Peyer's patch (tissue), 4 donors: ENCODE measurements around the gene DRAM1. TPM values are rescaled to one million over a fixed set of nuclear protein-coding genes. Genes with fewer than 3 reads are reported as not detected.
"Not testable (repeated sequence)": the region's sequence is repeated elsewhere in the genome, so short reads cannot be mapped to it uniquely, and the experiment has no call there.

Experiments
- DNase-seq, 3 donors: peaks; one replicate each; pipeline ENCODE4 v3.0.0-alpha.2; 2017 to 2019
- H3K27ac ChIP-seq, 4 donors: fragments of 200-600 bp; sonication (generic); one replicate each; pipeline ENCODE4 v1.5.1; 2016 to 2019
- H3K27me3 ChIP-seq, 2 donors: fragments of 200-600 bp; sonication (generic); one replicate each; pipeline ENCODE4 v1.5.1; 2019
- H3K36me3 ChIP-seq, 3 donors: fragments of 200-600 bp; sonication (generic); one replicate each; pipeline ENCODE4 v1.5.1; 2016 to 2019
- H3K4me1 ChIP-seq, 4 donors: fragments of 200-600 bp; sonication (generic); one replicate each; pipeline ENCODE4 v1.5.1; 2016 to 2019
- H3K4me3 ChIP-seq, 4 donors: fragments of 200-600 bp; sonication (generic); 1 replicate in 3 of 4; 2 replicates in 1 of 4; pipeline ENCODE4 v1.5.1; 2016 to 2019; ENCODE audit warnings: mild to moderate bottlenecking in 1 of 4
- H3K9me3 ChIP-seq, 4 donors: fragments of 200-600 bp; sonication (generic); one replicate each; pipeline ENCODE4 v1.5.1; 2016 to 2019; ENCODE audit warnings: mild to moderate bottlenecking in 1 of 4
- POLR2A ChIP-seq, 2 donors: fragments of 450-650 bp; IDR thresholded peaks; one replicate each; pipeline ENCODE4 v1.5.1; 2017; ENCODE audit warnings: antibody characterized with exemption in 2 of 2, mild to moderate bottlenecking in 2 of 2, moderate library complexity in 2 of 2
- total RNA-seq, 4 donors: library from RNA; depleted of rRNA; stranded (reverse); fragments of >200 nt; gene quantifications; one replicate each; pipeline ENCODE4 v1.1.0, GENCODE V29; 2016
- TF ChIP-seq, protein P1 (sequence below), 6 experiments: fragments of 450-650 bp in 4 of 6; fragments of 200-600 bp in 2 of 6; sonication (generic) in 1 of 6; IDR thresholded peaks; one replicate each; pipeline ENCODE4 v1.5.1; 2017 to 2019; ENCODE audit warnings: antibody characterized with exemption in 6 of 6, mild to moderate bottlenecking in 3 of 6, moderate library complexity in 1 of 6

DRAM1 gene
- total RNA-seq, 4 donors from 2014 or later = 3.2 to 7.4 (median 5.7) TPM

DNA sequence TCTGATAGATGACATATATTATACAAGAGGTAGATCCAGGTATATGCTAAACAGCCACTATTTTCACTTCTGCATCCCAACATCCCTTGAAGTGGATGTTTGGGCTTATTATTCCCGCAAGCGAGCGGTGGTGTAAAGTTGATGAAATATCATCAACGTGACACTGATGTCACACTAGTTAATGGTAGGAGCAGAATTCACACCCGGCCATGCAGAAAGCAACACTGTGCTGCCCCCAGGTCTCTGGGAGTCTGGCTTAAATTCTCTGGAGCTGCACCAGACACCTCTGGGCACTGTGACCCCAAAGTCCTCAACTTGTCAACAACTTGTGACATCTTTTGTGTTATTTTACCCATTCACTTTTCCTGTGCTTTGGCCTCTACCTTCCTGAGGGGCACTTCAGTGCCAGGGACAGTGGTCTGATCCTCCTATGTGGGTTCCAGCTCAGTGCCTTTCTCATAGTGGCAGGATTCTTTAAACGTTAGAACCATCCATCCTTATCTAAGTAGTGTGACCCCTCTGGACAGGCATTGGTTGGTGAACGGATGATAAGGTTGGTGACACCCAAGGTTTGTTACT, 952 bp downstream of the DRAM1 start:
- Histone ChIP-seq H3K4me3 (peak overlapping the region; percentile 65 to 87 (median 76)), H3K27ac (peak overlapping the region; percentile 84 to 94 (median 92)), H3K27me3 (no peaks in the 10 kb centered on the region), H3K36me3 (no peaks in the 10 kb centered on the region), H3K4me1 (peaks cover 0 to 6% (median 0%) of the 10 kb centered on the region in 4 donors), H3K9me3 (no peaks in the 10 kb centered on the region)
- no peak for DNase-seq
- TF ChIP-seq POLR2A (IDR thresholded peaks at IDR 0.05) = no peak
- TF ChIP-seq, protein P1, sequence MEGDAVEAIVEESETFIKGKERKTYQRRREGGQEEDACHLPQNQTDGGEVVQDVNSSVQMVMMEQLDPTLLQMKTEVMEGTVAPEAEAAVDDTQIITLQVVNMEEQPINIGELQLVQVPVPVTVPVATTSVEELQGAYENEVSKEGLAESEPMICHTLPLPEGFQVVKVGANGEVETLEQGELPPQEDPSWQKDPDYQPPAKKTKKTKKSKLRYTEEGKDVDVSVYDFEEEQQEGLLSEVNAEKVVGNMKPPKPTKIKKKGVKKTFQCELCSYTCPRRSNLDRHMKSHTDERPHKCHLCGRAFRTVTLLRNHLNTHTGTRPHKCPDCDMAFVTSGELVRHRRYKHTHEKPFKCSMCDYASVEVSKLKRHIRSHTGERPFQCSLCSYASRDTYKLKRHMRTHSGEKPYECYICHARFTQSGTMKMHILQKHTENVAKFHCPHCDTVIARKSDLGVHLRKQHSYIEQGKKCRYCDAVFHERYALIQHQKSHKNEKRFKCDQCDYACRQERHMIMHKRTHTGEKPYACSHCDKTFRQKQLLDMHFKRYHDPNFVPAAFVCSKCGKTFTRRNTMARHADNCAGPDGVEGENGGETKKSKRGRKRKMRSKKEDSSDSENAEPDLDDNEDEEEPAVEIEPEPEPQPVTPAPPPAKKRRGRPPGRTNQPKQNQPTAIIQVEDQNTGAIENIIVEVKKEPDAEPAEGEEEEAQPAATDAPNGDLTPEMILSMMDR (IDR thresholded peaks at IDR 0.05) = no peak

DNA sequence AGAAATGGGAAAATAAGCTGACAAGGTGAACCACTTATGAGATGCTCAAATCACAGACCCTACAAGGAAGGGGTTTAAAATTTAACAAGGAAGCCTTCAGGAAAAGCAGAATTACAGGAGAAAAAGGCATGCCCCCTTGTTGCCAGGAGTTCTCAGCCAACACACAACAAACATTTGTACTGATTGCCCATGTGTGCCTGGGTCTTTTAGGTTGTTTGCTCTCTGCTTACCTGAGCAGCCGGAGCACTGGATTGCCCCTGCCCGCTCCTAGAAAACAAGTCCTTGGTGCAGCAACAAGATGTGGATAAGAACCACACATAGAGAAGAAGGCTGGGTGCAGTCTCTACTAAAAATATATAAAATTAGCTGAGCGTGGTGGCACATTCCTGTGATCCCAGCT, 3.4 kb downstream of the DRAM1 start:
- Histone ChIP-seq H3K4me3 (no peak overlapping the region), H3K27me3 (no peaks in the 10 kb centered on the region), H3K4me1 (peaks cover 0 to 6% (median 0%) of the 10 kb centered on the region in 4 donors), H3K36me3 (no peaks in the 10 kb centered on the region), H3K9me3 (no peaks in the 10 kb centered on the region), H3K27ac (no peak overlapping the region)
- DNase-seq = no peak
- TF ChIP-seq POLR2A (IDR thresholded peaks at IDR 0.05) = no peak
- TF ChIP-seq, protein P1 (IDR thresholded peaks at IDR 0.05) = no peak

DNA sequence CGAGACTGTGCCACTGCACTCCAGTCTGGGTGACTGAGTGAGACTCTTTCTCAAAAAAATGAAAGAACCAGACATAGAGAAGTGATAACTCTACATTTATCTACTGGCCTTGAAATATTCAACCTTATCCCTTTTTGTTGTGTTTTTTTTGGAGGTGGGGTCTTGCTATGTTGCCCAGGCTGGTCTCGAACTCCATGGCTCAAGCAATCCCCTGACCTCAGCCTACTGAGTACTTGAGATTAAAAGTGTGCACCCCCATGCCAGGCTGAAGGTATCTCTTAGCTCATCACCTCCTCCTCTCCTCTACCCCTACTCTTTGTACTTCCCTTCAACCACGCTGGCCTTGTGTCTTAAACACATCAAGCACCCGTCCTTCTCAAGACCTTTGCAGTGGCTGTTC, 3.8 kb downstream of the DRAM1 start:
- Histone ChIP-seq H3K9me3 (no peaks in the 10 kb centered on the region), H3K36me3 (no peaks in the 10 kb centered on the region), H3K27ac (no peak overlapping the region), H3K4me3 (no peak overlapping the region), H3K4me1 (peaks cover 0 to 6% (median 0%) of the 10 kb centered on the region in 4 donors), H3K27me3 (no peaks in the 10 kb centered on the region)
- no peak for DNase-seq
- TF ChIP-seq, protein P1 (IDR thresholded peaks at IDR 0.05) = no peak
- no peak for TF ChIP-seq POLR2A (IDR thresholded peaks at IDR 0.05)

DNA sequence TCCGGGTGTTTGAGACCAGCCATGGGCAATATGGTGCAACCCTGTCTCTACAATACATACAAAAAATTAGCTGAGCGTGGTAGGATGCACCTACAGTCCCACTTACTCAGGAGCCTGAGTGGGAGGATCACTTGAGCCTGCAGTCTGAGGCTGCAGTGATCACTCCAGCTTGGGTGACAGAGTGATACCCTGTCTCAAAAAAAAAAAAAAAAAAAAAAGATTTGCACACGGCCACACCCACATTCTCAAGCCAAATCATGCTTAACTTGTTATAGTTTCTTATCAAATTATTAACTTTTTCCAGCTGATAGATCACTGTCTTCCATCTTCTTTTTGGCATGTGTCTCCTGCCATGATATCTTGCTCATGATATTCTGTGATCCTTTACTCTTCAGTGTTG, 6.8 kb downstream of the DRAM1 start:
- no peak for TF ChIP-seq POLR2A (IDR thresholded peaks at IDR 0.05)
- TF ChIP-seq, protein P1 (IDR thresholded peaks at IDR 0.05) = no peak
- no peak overlapping the region for H3K27ac ChIP-seq

DNA sequence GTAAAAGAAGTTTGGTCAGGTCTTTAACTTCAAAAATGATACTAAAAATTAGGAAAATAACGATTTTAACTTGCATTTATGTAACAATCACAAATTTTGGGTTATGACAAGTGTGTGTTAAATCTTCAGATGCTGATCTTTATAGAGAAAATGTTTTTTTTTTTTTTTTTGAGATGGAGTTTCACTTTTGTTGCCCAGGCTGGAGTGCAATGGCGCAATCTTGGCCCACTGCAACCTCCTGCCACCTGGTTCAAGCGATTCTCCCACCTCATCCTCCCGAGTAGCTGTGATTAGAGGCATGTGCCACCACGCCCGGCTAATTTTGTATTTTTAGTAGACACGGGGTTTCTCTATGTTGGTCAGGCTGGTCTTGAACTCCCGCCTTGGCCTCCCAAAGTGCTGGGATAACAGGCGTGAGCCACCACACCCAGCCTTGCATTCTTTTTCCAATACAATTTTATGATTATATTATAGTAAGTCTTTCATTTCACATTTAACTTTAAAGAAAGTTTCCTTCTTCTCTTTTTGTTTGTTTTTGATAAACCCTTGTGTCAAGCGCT, 7.5 kb downstream of the DRAM1 start:
- not testable (repeated sequence) for H3K9me3 ChIP-seq, DNase-seq, H3K4me1 ChIP-seq, H3K27me3 ChIP-seq, H3K27ac ChIP-seq, H3K36me3 ChIP-seq, H3K4me3 ChIP-seq

More for the DNA sequence above, 6.8 kb downstream of the DRAM1 start:
- Histone ChIP-seq H3K9me3 (no peaks in the 10 kb centered on the region), H3K4me3 (no peak overlapping the region), H3K27me3 (no peaks in the 10 kb centered on the region), H3K4me1 (no peaks in the 10 kb centered on the region), H3K36me3 (no peaks in the 10 kb centered on the region)
- DNase-seq = no peak

DNA sequence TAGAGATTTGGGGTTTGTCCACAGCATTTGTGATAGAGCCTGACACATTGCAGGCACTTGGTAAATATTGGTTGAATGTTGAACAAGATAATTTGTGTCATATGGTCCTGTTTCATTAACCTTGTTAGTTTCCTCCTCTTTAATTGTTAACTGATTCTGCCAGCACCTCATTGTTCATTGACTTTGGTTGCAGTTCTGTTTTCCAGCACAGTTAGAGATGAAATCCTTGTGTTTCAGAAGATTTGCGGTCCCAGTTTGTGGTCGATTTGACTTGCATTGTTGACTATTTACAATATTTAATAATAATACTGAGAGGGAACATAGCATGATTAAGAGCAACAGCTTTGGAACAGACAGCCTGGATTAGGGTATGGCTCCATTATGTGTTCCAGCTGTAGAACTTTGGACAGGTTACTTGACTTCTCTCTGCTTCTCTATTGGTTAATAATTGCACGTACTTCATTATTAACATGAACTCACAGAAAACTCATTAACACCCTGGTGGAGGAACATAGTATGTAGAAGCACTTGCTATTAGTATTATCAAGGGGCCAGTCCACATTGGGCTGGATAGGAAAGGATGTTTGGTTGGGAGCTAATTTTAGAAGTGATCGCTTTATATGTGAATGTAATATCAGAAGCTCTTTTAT, 8.7 kb downstream of the DRAM1 start:
- H3K9me3 ChIP-seq = no peaks in the 10 kb centered on the region
- TF ChIP-seq, protein P1 (IDR thresholded peaks at IDR 0.05) = no peak
- DNase-seq = no peak
- no peak overlapping the region for H3K27ac ChIP-seq
- no peaks in the 10 kb centered on the region for H3K4me1 ChIP-seq
- H3K36me3 ChIP-seq = no peaks in the 10 kb centered on the region
- H3K4me3 ChIP-seq = no peak overlapping the region
- no peaks in the 10 kb centered on the region for H3K27me3 ChIP-seq
